Caco-2 (cell line): ENCODE measurements around the gene TEC. TPM values are rescaled to one million over a fixed set of nuclear protein-coding genes. Genes with fewer than 3 reads are reported as not detected.

Source experiments
- BruUV-seq: library from RNA; stranded (reverse); fragments of 400-500 nt; replicated peaks from 2 replicates; lab custom pipeline; 2021; lab: Mats Ljungman, UMichigan
- CTCF ChIA-PET: fragments of 300-600 bp; sonication (Branson Sonifier 250); formaldehyde crosslinking; loops from one replicate; lab custom pipeline; 2022; ENCODE audit warnings: antibody characterized with exemption; lab: Charles Lee
- POLR2A ChIA-PET: fragments of 300-600 bp; sonication (Branson Sonifier 250); formaldehyde crosslinking; loops from one replicate; lab custom pipeline; 2022; ENCODE audit warnings: antibody characterized with exemption; lab: Charles Lee
- DNase-seq, 2 experiments: peaks; one replicate each; pipeline versions ENCODE4 v3.0.0 to v3.0.0-alpha.2; 2020 to 2022
- H3K27me3 ChIP-seq: replicated peaks from 2 replicates; pipeline ENCODE4 v1.6.0; 2011; ENCODE audit warnings: low read length; ENCODE audit not compliant: control insufficient read depth, insufficient read depth
- H3K36me3 ChIP-seq: 2 replicates; pipeline ENCODE4 v1.5.1; 2011; ENCODE audit warnings: low read length; ENCODE audit not compliant: control insufficient read depth, insufficient read depth
- H3K4me1 ChIP-seq: fragments of 250-450 bp; sonication (Bioruptor Pico); 2 replicates; pipeline ENCODE4 v1.5.1; 2020; ENCODE audit warnings: mild to moderate bottlenecking
- H3K4me3 ChIP-seq: 2 replicates; pipeline ENCODE4 v1.5.1; 2011; ENCODE audit warnings: low read depth, mild to moderate bottlenecking, control low read depth, low read length
- H3K9me3 ChIP-seq: fragments of 250-450 bp; sonication (Bioruptor Pico); 2 replicates; pipeline ENCODE4 v1.5.1; 2020; ENCODE audit warnings: mild to moderate bottlenecking, moderate library complexity
- H3K27ac Mint-ChIP-seq: one replicate; pipeline ENCODE4 v1.8.0; 2022; ENCODE audit warnings: mixed read lengths; ENCODE audit not compliant: unreplicated experiment
- H3K27me3 Mint-ChIP-seq: one replicate; pipeline ENCODE4 v1.8.0; 2022; ENCODE audit warnings: mixed read lengths; ENCODE audit not compliant: insufficient read depth, unreplicated experiment
- H3K36me3 Mint-ChIP-seq: one replicate; pipeline ENCODE4 v1.8.0; 2022; ENCODE audit warnings: mild to moderate bottlenecking, mixed read lengths; ENCODE audit not compliant: insufficient read depth, unreplicated experiment
- H3K4me1 Mint-ChIP-seq: one replicate; pipeline ENCODE4 v1.8.0; 2022; ENCODE audit warnings: low read depth, mixed read lengths; ENCODE audit not compliant: unreplicated experiment
- H3K4me3 Mint-ChIP-seq: one replicate; pipeline ENCODE4 v1.8.0; 2022; ENCODE audit warnings: mild to moderate bottlenecking, moderate library complexity, mixed read lengths; ENCODE audit not compliant: unreplicated experiment
- H3K9me3 Mint-ChIP-seq: one replicate; pipeline ENCODE4 v1.8.0; 2022; ENCODE audit warnings: mixed read lengths; ENCODE audit not compliant: unreplicated experiment
- intact Hi-C: fragments of 100-400 bp; cut with micrococcal nuclease; formaldehyde crosslinking; loops from one replicate; pipeline ENCODE4 v1.10.0; 2022; ENCODE audit not compliant: unreplicated experiment
- total RNA-seq: library from RNA; stranded (reverse); gene quantifications from 2 replicates; pipeline ENCODE4 v1.2.3, GENCODE V29; 2022
- TF ChIP-seq, protein P1 (sequence below), 2 experiments: fragments of 200-600 bp in 1 of 2; IDR thresholded peaks; 1 replicate in 1 of 2; 2 replicates in 1 of 2; pipeline versions ENCODE4 v1.5.1 to v1.8.0; 2011 to 2022; ENCODE audit warnings: antibody characterized with exemption in 1 of 2, control low read depth in 1 of 2, inconsistent platforms in 1 of 2, low read depth in 1 of 2, low read length in 1 of 2, mild to moderate bottlenecking in 1 of 2, moderate library complexity in 1 of 2; ENCODE audit not compliant: insufficient read depth in 1 of 2, severe bottlenecking in 1 of 2, unreplicated experiment in 1 of 2

The TEC gene
- total RNA-seq, 1 experiment from 2014 or later = 2.0 TPM

- H3K36me3 ChIP-seq = no peaks in the 10 kb centered on the region
- ChIA-PET CTCF (no interaction called here), POLR2A (no interaction called here)
- H3K9me3 ChIP-seq = no peaks in the 10 kb centered on the region
- H3K4me1 Mint-ChIP-seq = peaks cover 11% of the 10 kb centered on the region
- no TSS peak for BruUV-seq
- H3K27me3 ChIP-seq = no peaks in the 10 kb centered on the region
- no peak for DNase-seq
- H3K36me3 Mint-ChIP-seq = no peaks in the 10 kb centered on the region
- TF ChIP-seq, protein P1, sequence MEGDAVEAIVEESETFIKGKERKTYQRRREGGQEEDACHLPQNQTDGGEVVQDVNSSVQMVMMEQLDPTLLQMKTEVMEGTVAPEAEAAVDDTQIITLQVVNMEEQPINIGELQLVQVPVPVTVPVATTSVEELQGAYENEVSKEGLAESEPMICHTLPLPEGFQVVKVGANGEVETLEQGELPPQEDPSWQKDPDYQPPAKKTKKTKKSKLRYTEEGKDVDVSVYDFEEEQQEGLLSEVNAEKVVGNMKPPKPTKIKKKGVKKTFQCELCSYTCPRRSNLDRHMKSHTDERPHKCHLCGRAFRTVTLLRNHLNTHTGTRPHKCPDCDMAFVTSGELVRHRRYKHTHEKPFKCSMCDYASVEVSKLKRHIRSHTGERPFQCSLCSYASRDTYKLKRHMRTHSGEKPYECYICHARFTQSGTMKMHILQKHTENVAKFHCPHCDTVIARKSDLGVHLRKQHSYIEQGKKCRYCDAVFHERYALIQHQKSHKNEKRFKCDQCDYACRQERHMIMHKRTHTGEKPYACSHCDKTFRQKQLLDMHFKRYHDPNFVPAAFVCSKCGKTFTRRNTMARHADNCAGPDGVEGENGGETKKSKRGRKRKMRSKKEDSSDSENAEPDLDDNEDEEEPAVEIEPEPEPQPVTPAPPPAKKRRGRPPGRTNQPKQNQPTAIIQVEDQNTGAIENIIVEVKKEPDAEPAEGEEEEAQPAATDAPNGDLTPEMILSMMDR (IDR thresholded peaks at IDR 0.05; ENCODE audit: insufficient read depth in 1 of 2, low read depth in 1 of 2, low read length in 1 of 2, severe bottlenecking in 1 of 2, unreplicated experiment in 1 of 2) = no peak
- no peaks in the 10 kb centered on the region for H3K4me1 ChIP-seq
- H3K4me3 Mint-ChIP-seq = no peak overlapping the region
- H3K27ac Mint-ChIP-seq = no peak overlapping the region
- H3K27me3 Mint-ChIP-seq = no peaks in the 10 kb centered on the region
- intact Hi-C loops = no loop called here
- H3K4me3 ChIP-seq = no peak overlapping the region
- no peaks in the 10 kb centered on the region for H3K9me3 Mint-ChIP-seq
These were observed 131.8 kb downstream of the TEC start for GRCh38 chr4:48137846-48138245.

- ChIA-PET CTCF (no interaction called here), POLR2A (no interaction called here)
- DNase-seq = no peak
- H3K4me3 Mint-ChIP-seq = no peak within 1 kb of the TSS
- H3K36me3 Mint-ChIP-seq = no peaks in the 10 kb centered on the region
- H3K4me3 ChIP-seq = no peak within 1 kb of the TSS
- H3K27ac Mint-ChIP-seq = no peak within 1 kb of the TSS
- no peaks in the 10 kb centered on the region for H3K9me3 Mint-ChIP-seq
- no peaks in the 10 kb centered on the region for H3K9me3 ChIP-seq
- no peaks in the 10 kb centered on the region for H3K36me3 ChIP-seq
- H3K4me1 Mint-ChIP-seq = peaks cover 20% of the 10 kb centered on the region
- no peaks in the 10 kb centered on the region for H3K27me3 ChIP-seq
- H3K27me3 Mint-ChIP-seq = no peaks in the 10 kb centered on the region
- intact Hi-C loops = no loop called here
- TF ChIP-seq, protein P1 (IDR thresholded peaks at IDR 0.05; ENCODE audit: insufficient read depth in 1 of 2, low read depth in 1 of 2, low read length in 1 of 2, severe bottlenecking in 1 of 2, unreplicated experiment in 1 of 2) = no peak
- BruUV-seq = no TSS peak
- peaks cover 29% of the 10 kb centered on the region for H3K4me1 ChIP-seq
These were observed 135.6 kb downstream of the TEC start, which contains the start of gene TXK for GRCh38 chr4:48134081-48134480. Gene TXK, minus strand, starts transcription at chr4:48134250. Its CDS starts 80 bp downstream, at chr4:48134170.

GRCh38 chr4:48133669-48134068, 136.0 kb downstream of the TEC start:
- BruUV-seq = no TSS peak
- TF ChIP-seq, protein P1 (IDR thresholded peaks at IDR 0.05; ENCODE audit: insufficient read depth in 1 of 2, low read depth in 1 of 2, low read length in 1 of 2, severe bottlenecking in 1 of 2, unreplicated experiment in 1 of 2) = no peak
- Mint-ChIP-seq H3K9me3 (no peaks in the 10 kb centered on the region), H3K36me3 (no peaks in the 10 kb centered on the region), H3K4me1 (peaks cover 21% of the 10 kb centered on the region), H3K27me3 (no peaks in the 10 kb centered on the region), H3K27ac (no peak overlapping the region), H3K4me3 (no peak overlapping the region)
- intact Hi-C loops = no loop called here
- H3K36me3 ChIP-seq = no peaks in the 10 kb centered on the region
- H3K9me3 ChIP-seq = no peaks in the 10 kb centered on the region
- no peak overlapping the region for H3K4me3 ChIP-seq
- peaks cover 33% of the 10 kb centered on the region for H3K4me1 ChIP-seq
- no peaks in the 10 kb centered on the region for H3K27me3 ChIP-seq
- ChIA-PET CTCF (no interaction called here), POLR2A (no interaction called here)
- no peak for DNase-seq
